Measurements from ENCODE around the gene NOS3.
"Not testable (repeated sequence)": the region's sequence is repeated elsewhere in the genome, so short reads cannot be mapped to it uniquely, and the experiment has no call there.

The NOS3 gene

DNA sequence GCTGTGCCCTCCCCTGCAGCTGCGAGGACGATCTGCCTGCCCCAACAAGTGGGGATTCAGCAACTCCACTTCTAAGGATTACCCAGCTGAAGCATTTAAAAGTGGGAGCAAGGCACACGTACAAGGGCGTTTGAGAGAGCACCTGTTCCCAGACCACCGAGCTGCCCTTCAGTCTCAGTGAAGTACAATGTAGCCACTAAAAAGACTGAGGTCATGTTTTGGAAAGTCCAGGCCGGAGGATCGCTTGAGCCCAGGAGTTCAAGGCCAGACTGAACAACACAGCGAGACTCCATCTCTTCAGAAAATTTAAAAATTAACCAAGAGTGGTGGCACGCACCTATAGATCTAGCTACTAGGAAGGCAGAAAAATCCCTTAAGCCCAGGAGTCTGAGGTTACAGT, 14.7 kb downstream of the NOS3 start:
- no peak for DNase-seq

DNA sequence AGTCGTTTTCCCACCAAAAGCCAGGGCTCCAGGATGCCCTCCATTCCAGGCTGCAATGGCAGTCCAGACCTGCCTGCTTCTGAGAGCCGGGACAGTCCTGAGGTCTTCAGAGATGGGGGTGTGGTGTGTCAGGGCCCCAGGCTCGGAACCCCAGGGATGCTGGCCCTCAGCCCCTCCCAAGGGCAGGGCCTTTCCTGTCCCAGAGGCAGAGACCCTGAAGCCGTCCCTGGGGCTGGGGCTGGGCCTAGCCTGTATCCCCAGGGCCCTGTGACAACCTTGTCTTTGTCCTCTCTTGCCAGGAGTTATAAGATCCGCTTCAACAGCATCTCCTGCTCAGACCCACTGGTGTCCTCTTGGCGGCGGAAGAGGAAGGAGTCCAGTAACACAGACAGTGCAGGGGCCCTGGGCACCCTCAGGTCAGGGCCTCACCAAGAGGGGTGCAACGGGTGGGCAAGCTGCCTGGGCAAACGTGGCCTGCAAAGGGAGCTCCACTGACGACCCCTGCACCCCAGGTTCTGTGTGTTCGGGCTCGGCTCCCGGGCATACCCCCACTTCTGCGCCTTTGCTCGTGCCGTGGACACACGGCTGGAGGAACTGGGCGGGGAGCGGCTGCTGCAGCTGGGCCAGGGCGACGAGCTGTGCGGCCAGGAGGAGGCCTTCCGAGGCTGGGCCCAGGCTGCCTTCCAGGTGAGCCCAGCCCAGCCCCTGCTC, 15.9 kb downstream of the NOS3 start:
- no peak for DNase-seq

DNA sequence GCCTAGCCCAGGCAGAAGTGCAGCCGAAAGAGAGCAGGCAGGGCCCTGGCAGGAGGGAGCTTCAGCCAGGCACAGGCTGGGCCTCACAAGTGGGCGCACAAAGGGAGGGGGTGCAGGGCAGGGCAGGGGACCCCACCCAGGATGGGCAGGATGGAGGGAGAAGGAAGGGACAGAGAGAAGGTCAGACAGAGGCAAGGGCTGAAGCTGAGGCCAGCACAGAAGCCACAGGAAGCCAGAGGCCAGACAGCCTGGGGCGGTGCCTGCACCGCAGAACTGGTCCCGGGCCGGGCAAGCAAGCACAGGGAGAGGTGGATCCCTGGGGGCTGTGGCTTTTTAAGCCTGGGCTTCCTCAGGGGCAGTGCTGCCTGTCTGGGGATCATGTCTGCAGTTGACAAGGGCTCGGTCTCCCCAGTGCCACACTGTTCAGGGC, 16.7 kb downstream of the NOS3 start:
- DNase-seq, result no peak

DNA sequence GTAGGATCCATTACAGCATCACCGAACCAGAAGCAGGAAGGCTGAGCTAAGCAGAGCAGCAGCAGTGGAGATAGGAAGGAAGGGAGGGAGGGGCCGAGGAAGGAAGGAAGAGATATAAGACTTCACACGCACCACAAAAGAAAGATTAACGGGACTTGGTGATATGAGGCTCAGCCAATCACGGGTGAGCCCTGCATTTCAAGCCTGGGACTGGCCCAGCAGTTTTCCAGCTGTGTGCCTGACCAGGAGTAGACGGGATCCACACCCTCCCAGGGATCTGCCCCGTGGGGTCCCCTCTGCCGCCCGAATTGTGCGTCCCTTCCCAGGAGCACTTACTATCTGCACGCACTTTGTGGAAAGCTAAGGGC, 17.3 kb downstream of the NOS3 start:
- no peak for DNase-seq

DNA sequence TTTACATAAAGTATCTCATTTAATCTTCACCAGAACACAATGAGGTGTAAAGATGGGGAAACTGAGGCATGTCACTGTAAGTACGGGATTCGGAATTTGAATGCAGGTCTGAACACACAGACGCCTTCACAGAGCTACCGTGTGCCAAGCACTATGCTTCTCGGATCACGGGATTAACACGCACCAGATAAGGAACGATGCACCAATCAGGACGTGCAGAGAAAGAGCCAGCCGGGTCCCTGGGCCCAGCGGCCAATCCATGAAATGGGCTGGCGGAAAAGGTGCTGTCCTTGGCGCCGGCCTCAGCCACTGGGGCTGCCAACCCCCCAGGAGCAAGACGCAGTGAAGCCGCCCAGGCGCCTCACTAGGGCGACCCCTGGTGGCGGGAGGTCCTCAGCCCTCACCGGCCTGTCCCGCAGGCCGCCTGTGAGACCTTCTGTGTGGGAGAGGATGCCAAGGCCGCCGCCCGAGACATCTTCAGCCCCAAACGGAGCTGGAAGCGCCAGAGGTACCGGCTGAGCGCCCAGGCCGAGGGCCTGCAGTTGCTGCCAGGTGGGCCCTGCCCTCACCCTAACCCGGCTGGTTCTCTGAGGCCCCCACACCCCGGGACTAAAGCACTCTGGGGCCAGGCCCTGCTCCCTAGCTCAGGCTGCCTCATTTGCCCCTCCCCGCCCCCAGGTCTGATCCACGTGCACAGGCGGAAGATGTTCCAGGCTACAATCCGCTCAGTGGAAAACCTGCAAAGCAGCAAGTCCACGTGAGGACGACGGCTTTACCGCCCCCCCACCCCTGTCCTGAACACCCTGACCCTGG, 17.9 kb downstream of the NOS3 start:
- DNase-seq, result peak; percentile 82

DNA sequence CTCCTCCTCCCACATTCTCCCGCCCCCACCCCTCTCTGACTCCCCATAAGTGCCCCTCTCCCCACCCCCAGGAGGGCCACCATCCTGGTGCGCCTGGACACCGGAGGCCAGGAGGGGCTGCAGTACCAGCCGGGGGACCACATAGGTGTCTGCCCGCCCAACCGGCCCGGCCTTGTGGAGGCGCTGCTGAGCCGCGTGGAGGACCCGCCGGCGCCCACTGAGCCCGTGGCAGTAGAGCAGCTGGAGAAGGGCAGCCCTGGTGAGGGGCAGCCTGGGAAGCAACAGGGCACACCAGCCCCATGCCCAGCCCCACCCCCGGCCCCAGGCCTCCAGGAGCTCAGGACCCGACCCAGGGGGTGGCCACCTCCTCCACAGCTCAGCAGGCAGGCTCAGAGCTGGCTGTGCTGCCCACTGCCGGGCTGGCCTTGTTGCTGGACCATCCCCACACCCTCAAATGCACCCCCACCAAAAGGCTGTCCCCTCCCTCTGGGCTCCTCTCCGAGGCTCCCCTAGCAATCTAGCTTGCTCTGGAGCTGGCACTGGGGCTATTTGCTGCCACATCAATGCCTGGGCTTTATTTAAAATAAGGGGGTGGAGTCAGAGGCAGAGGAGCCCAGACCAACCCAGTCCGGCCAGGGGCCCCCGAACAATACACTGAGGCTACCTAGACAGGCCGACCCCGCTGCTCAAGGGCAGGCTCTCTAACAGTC, 18.7 kb downstream of the NOS3 start:
- no peak for DNase-seq

DNA sequence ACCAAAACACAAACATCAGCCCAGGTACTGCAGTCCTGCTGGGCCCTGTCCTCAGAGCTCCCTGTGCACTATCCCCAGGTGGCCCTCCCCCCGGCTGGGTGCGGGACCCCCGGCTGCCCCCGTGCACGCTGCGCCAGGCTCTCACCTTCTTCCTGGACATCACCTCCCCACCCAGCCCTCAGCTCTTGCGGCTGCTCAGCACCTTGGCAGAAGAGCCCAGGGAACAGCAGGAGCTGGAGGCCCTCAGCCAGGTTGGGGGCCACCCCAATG, 19.2 kb downstream of the NOS3 start:
- DNase-seq, result no peak

DNA sequence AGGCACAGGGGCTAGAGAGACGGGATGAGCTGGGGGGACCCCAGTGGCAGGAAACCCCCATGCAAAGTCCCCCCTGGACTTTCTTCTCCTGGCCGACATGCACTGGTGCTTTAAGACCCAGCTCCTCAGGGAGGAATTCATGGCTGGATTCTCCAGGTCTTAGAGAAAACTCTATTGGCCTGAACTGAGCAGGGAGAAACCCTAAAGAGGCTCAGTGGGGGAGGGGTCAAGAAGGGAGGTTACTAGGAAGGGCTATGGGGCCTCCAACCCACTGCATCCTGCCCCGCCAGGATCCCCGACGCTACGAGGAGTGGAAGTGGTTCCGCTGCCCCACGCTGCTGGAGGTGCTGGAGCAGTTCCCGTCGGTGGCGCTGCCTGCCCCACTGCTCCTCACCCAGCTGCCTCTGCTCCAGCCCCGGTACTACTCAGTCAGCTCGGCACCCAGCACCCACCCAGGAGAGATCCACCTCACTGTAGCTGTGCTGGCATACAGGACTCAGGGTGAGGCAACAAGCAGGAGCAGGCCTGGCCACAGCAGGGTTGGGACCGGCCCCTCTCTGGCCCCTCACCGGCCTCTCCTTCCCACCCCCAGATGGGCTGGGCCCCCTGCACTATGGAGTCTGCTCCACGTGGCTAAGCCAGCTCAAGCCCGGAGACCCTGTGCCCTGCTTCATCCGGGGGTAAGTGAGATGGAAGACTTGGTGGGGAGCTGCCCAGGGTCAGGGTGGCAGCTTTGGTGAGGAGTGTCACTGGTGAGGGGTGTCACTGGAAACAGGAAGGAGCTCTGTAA, 19.7 kb downstream of the NOS3 start:
- DNase-seq, result no peak

DNA sequence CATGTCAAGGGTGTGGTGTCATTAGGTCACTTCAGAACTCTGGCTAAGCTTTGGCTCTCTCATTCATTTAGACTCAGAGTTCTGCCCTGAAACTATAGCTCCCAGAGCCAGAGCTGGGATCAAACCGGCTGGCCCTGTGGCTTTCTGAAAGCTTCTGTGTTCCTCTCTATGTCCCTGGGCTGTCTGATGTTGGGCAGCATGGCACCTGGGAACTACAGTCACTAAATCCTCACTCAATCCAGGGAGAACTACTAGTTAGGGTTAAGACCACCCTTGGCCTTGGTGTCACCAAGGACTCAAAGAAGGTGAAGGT, 20.2 kb downstream of the NOS3 start:
- DNase-seq, result no peak

DNA sequence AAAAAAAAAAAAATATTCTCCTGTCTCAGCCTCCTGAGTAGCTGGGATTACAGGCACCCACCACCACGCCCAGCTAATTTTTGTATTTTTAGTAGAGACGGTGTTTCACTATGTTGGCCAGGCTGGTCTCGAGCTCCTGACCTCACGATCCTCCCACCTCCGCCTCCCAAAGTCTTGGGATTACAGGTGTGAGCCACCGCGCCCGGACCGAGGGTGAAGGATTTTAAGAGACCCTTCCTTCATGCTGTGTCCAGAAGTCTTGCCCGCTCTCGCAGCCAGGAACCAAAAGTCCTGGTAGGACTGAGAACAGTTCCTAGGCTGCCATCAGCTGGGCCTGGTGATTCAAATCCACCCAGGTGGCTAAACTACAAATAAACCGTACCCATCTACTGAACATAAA, 20.8 kb downstream of the NOS3 start:
- not testable (repeated sequence) for DNase-seq

DNA sequence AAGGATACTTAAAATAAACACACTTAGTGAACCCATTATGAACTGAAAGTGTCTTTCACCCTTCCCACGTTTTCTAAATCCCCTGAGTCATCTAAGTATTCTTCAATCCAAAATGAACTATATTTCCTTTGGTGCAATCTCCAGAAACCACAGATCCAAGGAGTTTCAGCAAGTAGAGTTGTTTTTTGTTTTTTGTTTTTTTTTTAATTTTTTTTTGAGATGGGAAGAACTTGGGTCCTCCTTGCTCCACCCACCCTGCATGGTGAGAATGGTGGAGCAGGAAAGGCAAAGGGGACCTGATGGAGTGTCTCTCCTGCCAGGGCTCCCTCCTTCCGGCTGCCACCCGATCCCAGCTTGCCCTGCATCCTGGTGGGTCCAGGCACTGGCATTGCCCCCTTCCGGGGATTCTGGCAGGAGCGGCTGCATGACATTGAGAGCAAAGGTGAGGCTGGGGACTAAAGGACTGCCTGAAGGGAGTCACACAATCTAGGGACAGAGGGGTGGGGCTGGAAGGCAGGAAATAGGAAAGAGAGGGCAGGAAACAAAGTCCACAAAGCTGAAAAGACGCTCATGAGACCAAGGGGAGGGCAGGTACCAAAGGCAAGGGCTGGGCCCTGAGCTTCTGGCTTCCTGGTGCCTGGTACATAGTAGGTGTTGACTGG, 21.3 kb downstream of the NOS3 start:
- DNase-seq, result no peak

DNA sequence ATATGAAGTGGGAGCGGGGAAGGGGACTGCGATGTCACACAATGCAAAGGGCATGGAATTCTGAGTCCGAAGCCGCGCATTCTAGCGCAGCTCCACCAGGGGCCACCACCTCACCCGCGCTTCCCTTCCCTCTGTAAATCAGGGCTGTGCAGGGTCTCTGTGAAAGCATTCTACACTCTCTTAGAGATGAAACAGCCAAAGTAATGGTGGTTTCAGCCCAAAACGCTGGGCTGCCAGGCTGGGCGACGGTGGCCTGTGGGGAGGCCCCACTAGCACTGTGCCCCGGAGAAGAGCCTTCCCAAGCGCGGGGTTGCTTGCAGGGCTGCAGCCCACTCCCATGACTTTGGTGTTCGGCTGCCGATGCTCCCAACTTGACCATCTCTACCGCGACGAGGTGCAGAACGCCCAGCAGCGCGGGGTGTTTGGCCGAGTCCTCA, 22.1 kb downstream of the NOS3 start:
- no peak for DNase-seq

DNA sequence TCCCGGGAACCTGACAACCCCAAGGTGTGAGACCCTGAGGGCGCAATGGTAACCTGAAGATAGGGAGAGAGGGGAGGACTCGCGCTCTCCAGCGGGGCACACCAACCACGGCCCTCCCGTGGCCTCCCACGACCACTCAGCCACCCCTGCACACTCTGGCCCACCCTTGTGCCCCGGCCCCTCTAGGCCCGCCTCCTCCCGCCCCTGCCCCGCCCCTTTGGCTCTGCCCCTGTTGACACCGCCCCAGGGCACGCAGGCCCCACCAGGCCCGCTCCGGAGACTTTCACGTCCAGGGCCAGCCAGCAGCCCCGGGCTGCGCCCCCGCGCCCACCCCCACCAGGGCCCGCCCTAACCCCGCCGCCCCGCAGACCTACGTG, 22.5 kb downstream of the NOS3 start:
- DNase-seq, result no peak

DNA sequence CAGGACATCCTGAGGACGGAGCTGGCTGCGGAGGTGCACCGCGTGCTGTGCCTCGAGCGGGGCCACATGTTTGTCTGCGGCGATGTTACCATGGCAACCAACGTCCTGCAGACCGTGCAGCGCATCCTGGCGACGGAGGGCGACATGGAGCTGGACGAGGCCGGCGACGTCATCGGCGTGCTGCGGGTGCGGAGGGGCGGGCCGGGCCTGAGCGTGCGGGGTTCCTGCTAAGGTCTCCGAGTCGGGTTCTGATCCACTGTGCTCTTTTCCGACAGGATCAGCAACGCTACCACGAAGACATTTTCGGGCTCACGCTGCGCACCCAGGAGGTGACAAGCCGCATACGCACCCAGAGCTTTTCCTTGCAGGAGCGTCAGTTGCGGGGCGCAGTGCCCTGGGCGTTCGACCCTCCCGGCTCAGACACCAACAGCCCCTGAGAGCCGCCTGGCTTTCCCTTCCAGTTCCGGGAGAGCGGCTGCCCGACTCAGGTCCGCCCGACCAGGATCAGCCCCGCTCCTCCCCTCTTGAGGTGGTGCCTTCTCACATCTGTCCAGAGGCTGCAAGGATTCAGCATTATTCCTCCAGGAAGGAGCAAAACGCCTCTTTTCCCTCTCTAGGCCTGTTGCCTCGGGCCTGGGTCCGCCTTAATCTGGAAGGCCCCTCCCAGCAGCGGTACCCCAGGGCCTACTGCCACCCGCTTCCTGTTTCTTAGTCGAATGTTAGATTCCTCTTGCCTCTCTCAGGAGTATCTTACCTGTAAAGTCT, 23.1 kb downstream of the NOS3 start:
- DNase-seq, result peak; percentile 70

DNA sequence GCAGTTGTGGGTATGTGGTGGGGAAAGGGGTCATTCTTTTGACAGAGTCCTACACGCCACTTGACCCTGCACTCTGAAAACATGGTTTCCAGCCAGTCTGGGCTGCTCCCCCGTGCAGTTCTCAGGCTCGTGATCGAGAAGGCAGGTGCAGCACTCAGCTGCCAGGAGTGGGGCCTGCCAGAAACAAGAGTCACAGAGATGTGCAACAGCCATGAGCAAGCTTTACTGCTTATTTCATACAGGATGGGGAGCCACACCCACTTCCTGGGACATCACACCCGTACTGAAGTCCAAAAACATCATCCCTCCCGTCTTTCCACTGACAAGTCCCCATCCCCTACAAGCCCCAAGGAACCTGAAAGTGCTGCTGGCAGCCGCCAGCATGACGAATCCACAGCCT, 24.1 kb downstream of the NOS3 start:
- no peak for DNase-seq

DNA sequence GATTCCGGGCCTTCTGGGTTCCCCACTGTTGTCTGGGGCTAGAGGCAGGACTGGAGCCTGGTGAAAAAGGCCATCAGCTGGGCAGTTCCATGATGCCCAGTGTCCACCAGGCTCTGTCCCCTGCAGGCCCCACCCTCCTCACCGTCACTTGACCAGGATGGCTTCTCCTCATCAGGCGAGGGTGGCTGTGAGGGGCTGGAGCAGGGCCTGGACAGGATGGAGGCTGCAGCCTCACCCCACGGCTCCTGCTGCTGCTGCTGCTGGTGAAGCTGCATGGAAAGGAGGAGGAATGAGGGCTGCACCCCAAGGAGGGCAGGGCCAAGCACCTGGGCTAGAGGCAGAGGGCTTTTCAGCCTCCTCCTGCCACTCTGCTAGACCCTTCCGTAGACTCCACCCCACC, 25.1 kb downstream of the NOS3 start:
- no peak for DNase-seq

DNA sequence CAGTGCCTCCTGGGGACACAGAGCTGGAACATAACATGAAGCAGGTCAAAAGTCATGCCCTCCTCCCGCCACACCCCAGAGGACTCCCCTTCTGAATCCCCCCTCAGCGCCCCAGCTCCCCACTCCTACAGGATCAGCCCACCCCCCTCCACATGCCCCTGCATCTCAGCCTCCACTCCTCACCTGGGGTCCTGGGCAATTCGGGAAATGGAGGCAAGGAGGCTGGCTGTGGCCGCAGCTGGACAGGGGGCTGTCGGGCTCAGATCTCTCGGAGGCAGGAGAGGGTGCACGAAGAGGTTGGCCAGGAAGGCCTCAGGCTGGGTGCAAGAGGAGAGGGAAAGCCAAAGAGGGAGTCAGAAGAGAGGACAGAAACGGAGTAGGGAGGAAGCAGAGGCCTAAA, 25.7 kb downstream of the NOS3 start:
- no peak for DNase-seq

DNA sequence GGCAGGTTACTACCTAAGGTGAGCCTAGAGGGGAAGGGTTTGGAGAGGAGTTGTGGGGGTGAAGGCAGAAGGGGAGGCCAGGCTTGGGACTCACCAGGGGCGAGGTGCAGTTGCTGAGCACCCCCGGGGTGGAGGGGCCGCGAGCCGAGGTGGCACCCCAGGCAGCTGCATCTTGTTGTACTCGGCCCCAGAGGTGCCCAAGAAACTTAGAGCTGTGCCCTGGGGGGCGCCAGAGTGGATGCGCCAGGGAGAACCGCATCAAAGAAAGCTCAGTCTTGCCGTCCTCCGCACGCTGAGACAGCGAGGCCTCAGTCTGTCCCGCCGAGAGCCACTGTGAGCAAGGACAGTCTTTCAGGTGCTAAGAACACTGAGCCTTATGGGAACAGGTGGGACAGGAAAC, 26.1 kb downstream of the NOS3 start:
- DNase-seq, result no peak

DNA sequence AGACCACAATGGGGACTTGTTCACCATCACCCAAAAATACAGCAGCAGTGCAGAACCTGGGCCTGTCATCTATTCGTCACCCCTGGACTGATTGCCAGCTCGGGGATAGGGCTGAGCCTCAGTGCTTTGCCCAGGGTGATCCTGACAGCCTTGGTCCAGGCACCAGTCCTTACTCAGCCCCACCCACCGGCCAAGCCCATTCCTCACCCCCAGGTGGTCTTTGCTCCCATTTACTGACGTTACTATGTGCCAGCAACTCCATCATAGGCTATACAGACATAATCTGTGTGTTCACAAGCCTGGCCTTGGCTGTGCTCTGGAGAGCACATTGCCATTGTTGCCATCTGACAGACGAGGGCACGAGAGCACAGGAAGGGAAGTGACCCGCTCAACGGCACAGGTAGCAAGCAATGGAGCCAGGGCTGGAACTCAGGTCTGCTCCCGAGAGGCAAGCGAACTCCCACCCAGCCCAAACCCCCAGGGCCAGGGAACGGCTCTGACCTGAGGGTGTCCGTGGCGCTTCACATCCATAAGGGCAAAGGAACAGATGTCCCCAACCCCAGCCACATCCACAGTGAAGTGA, 26.6 kb downstream of the NOS3 start:
- DNase-seq, result no peak

DNA sequence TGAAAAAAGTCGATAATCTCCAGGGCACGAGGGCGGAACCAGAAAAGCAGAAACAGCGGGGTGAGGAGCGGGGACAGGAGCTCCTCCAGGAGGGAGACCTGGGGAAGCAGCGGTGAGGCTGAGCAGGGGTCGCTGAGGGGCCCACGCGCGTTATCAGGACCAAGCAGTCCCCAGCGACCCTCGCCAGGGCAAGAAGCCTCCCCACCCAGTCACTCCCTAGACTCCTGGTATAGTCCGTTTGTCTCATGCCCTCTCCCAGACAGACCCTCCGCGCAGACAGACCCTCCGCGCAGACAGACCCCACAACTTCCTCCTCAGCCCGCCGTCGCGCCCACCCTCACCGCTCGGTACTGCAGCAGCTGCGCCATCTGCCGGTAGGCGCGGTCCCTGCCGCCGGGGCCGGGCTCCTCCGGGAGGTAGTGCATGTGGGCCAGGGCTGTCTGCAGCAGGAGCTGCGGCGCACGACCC, 27.2 kb downstream of the NOS3 start:
- peak; percentile 87 for DNase-seq

DNA sequence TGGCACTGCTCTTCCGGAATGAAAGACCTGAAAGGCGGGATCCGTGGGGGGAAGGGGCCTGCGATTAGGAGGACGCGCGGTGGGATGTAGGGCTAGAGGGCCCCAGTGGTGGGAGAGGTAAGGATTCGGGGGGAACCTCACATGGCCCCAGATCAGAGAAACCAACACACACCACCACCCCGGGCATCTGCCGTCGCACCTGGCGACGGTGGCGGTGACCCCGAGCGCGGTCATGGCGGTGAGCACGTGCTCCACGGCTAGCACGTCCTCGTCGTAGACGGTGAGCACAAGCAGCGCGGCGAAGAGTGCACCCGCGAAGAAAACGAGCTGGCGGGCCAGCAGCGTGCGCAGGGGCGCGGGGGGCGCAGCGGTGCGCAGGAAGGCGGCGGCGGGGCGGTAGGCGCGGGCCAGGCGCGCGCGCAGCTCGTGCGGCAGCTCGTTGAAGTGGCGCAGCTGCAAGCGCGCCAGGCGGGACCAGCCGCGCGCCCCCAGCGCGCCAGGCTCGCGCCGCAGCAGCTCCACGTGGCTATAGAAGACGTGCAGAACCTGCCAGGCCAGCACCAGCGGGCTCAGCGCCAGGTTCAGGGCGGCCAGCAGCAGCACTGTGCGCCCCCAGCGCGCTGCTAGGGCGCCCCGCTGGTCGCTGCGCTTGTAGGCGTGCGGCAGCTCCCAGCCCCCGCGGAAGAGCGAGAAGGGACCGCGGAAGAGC, 27.8 kb downstream of the NOS3 start:
- DNase-seq, result peak; percentile 44

All from stimulated activated CD4-positive, alpha-beta T cell treated with anti-CD3 and anti-CD28 coated beads, Interleukin-12 subunit alpha, Interleukin-12 subunit beta, amount 100 ng/mL, for 4 hours (primary cell).